MCF 10A (cell line): ENCODE data around the gene TRPM3. TPM values are rescaled to one million over a fixed set of nuclear protein-coding genes. Genes with fewer than 3 reads are reported as not detected.

ENCODE experiments used
- BruUV-seq: library from RNA; stranded (reverse); fragments of 400-500 nt; replicated peaks from 2 replicates; lab custom pipeline; 2021; lab: Mats Ljungman, UMichigan
- CTCF ChIA-PET: fragments of 300-600 bp; sonication (Branson Sonifier 250); formaldehyde crosslinking; extraction: SDS; loops from one replicate; lab custom pipeline; 2021; ENCODE audit warnings: antibody characterized with exemption, inconsistent platforms; lab: Yijun Ruan, JAX
- POLR2A ChIA-PET: fragments of 300-600, 350-650 bp; sonication (Branson Sonifier 250); formaldehyde crosslinking; extraction: SDS; loops from one replicate; lab custom pipeline; 2020; ENCODE audit warnings: antibody characterized with exemption, inconsistent platforms; lab: Yijun Ruan, JAX
- DNase-seq: peaks from one replicate; pipeline ENCODE4 v3.0.0-alpha.2; 2018; ENCODE audit not compliant: unreplicated experiment
- H3K27ac Mint-ChIP-seq: one replicate; pipeline ENCODE4 v1.8.0; 2022; ENCODE audit warnings: mild to moderate bottlenecking, low read depth, mixed read lengths; ENCODE audit not compliant: unreplicated experiment
- H3K27me3 Mint-ChIP-seq: one replicate; pipeline ENCODE4 v1.8.0; 2022; ENCODE audit warnings: mixed read lengths; ENCODE audit not compliant: insufficient read depth, unreplicated experiment
- H3K36me3 Mint-ChIP-seq: one replicate; pipeline ENCODE4 v1.8.0; 2022; ENCODE audit warnings: mild to moderate bottlenecking, moderate library complexity, mixed read lengths; ENCODE audit not compliant: insufficient read depth, unreplicated experiment
- H3K4me1 Mint-ChIP-seq: one replicate; pipeline ENCODE4 v1.8.0; 2022; ENCODE audit warnings: mixed read lengths; ENCODE audit not compliant: insufficient read depth, unreplicated experiment
- H3K4me3 Mint-ChIP-seq: one replicate; pipeline ENCODE4 v1.8.0; 2022; ENCODE audit warnings: mild to moderate bottlenecking, moderate library complexity, mixed read lengths; ENCODE audit not compliant: unreplicated experiment
- H3K9me3 Mint-ChIP-seq: one replicate; pipeline ENCODE4 v1.8.0; 2022; ENCODE audit warnings: mixed read lengths; ENCODE audit not compliant: unreplicated experiment
- CTCF ChIP-seq: fragments of 200-600 bp; IDR thresholded peaks from one replicate; pipeline ENCODE4 v1.8.0; 2022; ENCODE audit warnings: antibody characterized with exemption, mild to moderate bottlenecking; ENCODE audit not compliant: unreplicated experiment
- intact Hi-C: fragments of 100-400 bp; cut with micrococcal nuclease; formaldehyde crosslinking; loops from 2 replicates; pipeline ENCODE4 v1.14.1; 2022
- total RNA-seq: library from RNA; stranded (reverse); gene quantifications from 2 replicates; pipeline ENCODE4 v1.2.3, GENCODE V29; 2022

TRPM3 gene
- total RNA-seq, 1 experiment from 2014 or later, result 0.44 TPM

GRCh38 chr9:71147368-71147767 lies 25.9 kb upstream of the TRPM3 start:
- POLR2A ChIA-PET, result no interaction called here
- H3K27me3 Mint-ChIP-seq, result no peaks in the 10 kb centered on the region
- no peak overlapping the region for H3K4me3 Mint-ChIP-seq
- H3K27ac Mint-ChIP-seq, result no peak overlapping the region
- no peak for TF ChIP-seq CTCF
- H3K4me1 Mint-ChIP-seq, result peaks cover 4% of the 10 kb centered on the region
- CTCF ChIA-PET, result interaction anchor here (1.1 kb wide), 1 partner anchor 11 kb away, joined by 3 read pairs; no protein-coding TSS in a partner anchor
- intact Hi-C loops, result loop anchor here (10.0 kb wide), 1 partner anchor 63 kb away; no protein-coding TSS in a partner anchor
- no peaks in the 10 kb centered on the region for H3K36me3 Mint-ChIP-seq
- peaks cover 12% of the 10 kb centered on the region for H3K9me3 Mint-ChIP-seq
- no peak for DNase-seq
- no TSS peak for BruUV-seq

GRCh38 chr9:71146511-71146910 lies 25.1 kb upstream of the TRPM3 start:
- TF ChIP-seq CTCF, result no peak
- no peak overlapping the region for H3K27ac Mint-ChIP-seq
- H3K9me3 Mint-ChIP-seq, result peaks cover 12% of the 10 kb centered on the region
- BruUV-seq, result no TSS peak
- ChIA-PET CTCF (interaction anchor here (0.6 to 1.1 kb wide), 3 partner anchors 10 to 103 kb away, joined by 3 read pairs; no protein-coding TSS in a partner anchor), POLR2A (no interaction called here)
- H3K4me3 Mint-ChIP-seq, result no peak overlapping the region
- no peaks in the 10 kb centered on the region for H3K36me3 Mint-ChIP-seq
- H3K4me1 Mint-ChIP-seq, result peaks cover 4% of the 10 kb centered on the region
- intact Hi-C loops, result loop anchor here (10.0 kb wide), 1 partner anchor 62 kb away; no protein-coding TSS in a partner anchor
- no peak for DNase-seq
- no peaks in the 10 kb centered on the region for H3K27me3 Mint-ChIP-seq

DNA sequence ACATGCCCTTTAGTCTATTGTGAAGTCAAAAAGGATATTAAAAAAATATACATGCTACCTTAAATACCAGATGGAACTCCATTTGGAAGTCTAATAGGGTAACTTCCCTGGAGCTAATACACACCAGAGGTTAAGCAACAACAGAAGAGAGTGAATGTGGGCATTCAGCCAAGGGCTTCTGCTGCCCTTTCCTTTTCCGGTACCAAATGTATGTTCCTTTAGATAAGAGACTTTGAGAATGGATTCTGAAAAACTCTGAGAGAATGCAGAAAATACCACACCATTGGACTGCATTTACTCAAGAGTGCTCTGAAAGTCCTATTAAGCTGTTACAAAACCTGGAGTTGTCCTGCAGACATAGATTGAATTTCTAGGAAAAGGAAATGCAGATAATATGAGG lies 23.8 kb upstream of the TRPM3 start:
- H3K4me1 Mint-ChIP-seq, result peaks cover 4% of the 10 kb centered on the region
- BruUV-seq, result no TSS peak
- no peaks in the 10 kb centered on the region for H3K36me3 Mint-ChIP-seq

DNA sequence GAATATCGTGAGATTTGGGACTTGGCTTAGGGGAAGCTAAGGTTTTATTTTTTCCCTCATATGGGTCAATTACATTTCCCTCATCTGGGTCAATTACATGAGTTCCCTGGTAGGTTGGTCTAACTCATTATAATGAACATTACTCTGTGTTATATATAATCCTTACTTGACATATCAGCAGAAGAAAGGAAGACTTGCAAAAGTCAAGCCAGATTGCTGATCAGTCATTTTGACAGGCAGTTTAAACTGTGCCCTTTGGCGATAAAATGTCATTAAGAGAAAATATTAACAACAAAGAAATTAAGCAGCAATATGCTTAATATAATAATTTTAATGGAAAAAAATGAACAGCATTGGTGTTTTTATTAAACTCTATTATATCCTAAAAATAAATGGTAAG lies 23.1 kb upstream of the TRPM3 start:
- no peaks in the 10 kb centered on the region for H3K36me3 Mint-ChIP-seq
- no peak overlapping the region for H3K4me3 Mint-ChIP-seq
- H3K4me1 Mint-ChIP-seq, result peaks cover 4% of the 10 kb centered on the region
- no peaks in the 10 kb centered on the region for H3K27me3 Mint-ChIP-seq
- H3K27ac Mint-ChIP-seq, result no peak overlapping the region
- POLR2A ChIA-PET, result no interaction called here
- no peak for TF ChIP-seq CTCF
- CTCF ChIA-PET, result interaction anchor here (0.6 kb wide), 1 partner anchor 759 kb away, joined by 3 read pairs; no protein-coding TSS in a partner anchor
- intact Hi-C loops, result loop anchor here (10.0 kb wide), 1 partner anchor 60 kb away; no protein-coding TSS in a partner anchor
- BruUV-seq, result no TSS peak
- H3K9me3 Mint-ChIP-seq, result peaks cover 12% of the 10 kb centered on the region
- DNase-seq, result no peak

More for the DNA sequence above, 23.8 kb upstream of the TRPM3 start:
- no peak for TF ChIP-seq CTCF
- ChIA-PET CTCF (no interaction called here), POLR2A (no interaction called here)
- intact Hi-C loops, result loop anchor here (10.0 kb wide), 1 partner anchor 60 kb away; no protein-coding TSS in a partner anchor
- H3K9me3 Mint-ChIP-seq, result peaks cover 12% of the 10 kb centered on the region
- H3K27me3 Mint-ChIP-seq, result no peaks in the 10 kb centered on the region
- no peak overlapping the region for H3K4me3 Mint-ChIP-seq
- H3K27ac Mint-ChIP-seq, result no peak overlapping the region
- DNase-seq, result peak; percentile 27
